Lower leg skin (tissue), 3 donors: ENCODE measurements around the gene AP3B1.

Experiments
- CTCF ChIP-seq, 3 donors: fragments of 450-650 bp; IDR thresholded peaks; one replicate each; pipeline ENCODE4 v1.5.1; 2016; ENCODE audit warnings: antibody characterized with exemption in 3 of 3, mild to moderate bottlenecking in 3 of 3, moderate library complexity in 2 of 3
- POLR2A ChIP-seq, 2 donors: fragments of 450-650 bp; IDR thresholded peaks; one replicate each; pipeline ENCODE4 v1.6.1; 2016 to 2017; ENCODE audit warnings: antibody characterized with exemption in 2 of 2, mild to moderate bottlenecking in 1 of 2, moderate library complexity in 1 of 2

- no peak for TF ChIP-seq CTCF (IDR thresholded peaks at IDR 0.05)
- no peak for TF ChIP-seq POLR2A (IDR thresholded peaks at IDR 0.05)
Observed at GRCh38 chr5:78320401-78320800, 25.9 kb upstream of the AP3B1 start.
